Measurements from ENCODE around the gene TFRC.

GRCh38 chr3:196020373-196020772, 61.5 kb downstream of the TFRC start:
- TF ChIP-seq POLR2A (IDR thresholded peaks at IDR 0.05) (no peak), CTCF (IDR thresholded peaks at IDR 0.05) (no peak)

All from upper lobe of left lung (tissue), 4 donors.